ENCODE data around the gene LIMCH1. TPM values are rescaled to one million over a fixed set of nuclear protein-coding genes. Genes with fewer than 3 reads are reported as not detected.

Gene LIMCH1
- total RNA-seq, 2 experiments from 2014 or later, result not detected

DNA sequence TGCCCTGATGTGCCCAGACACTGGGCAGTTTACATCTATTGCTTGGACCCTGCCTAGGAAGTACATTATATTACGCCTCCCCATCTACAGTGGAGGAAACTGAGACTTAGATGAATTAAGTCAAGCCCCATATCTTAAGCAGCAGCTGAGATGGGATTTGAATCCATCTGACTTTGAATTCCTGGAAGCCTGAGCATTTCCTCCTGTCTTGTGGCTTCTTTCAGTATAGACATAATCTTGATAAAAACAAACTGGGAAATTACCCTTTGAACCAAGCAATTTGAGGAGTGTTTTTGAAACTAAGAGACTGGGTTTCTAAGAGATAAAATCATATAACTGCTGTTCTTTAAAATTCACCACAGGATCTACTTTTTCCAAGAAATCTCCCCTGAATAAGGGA, 18.6 kb downstream of the LIMCH1 start:
- H3K27ac Mint-ChIP-seq, result no peak overlapping the region
- TF ChIP-seq, protein P1, sequence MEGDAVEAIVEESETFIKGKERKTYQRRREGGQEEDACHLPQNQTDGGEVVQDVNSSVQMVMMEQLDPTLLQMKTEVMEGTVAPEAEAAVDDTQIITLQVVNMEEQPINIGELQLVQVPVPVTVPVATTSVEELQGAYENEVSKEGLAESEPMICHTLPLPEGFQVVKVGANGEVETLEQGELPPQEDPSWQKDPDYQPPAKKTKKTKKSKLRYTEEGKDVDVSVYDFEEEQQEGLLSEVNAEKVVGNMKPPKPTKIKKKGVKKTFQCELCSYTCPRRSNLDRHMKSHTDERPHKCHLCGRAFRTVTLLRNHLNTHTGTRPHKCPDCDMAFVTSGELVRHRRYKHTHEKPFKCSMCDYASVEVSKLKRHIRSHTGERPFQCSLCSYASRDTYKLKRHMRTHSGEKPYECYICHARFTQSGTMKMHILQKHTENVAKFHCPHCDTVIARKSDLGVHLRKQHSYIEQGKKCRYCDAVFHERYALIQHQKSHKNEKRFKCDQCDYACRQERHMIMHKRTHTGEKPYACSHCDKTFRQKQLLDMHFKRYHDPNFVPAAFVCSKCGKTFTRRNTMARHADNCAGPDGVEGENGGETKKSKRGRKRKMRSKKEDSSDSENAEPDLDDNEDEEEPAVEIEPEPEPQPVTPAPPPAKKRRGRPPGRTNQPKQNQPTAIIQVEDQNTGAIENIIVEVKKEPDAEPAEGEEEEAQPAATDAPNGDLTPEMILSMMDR (IDR thresholded peaks at IDR 0.05), result no peak
- no peaks in the 10 kb centered on the region for H3K4me1 Mint-ChIP-seq (ENCODE audit: low read depth)
- ATAC-seq, result no peak
- ChIA-PET CTCF (interaction anchor here (1.1 kb wide), 1 partner anchor 9 kb away, joined by 3 read pairs; no protein-coding TSS in a partner anchor), POLR2A (no interaction called here)
- peaks cover 5% of the 10 kb centered on the region for H3K27me3 Mint-ChIP-seq
- no peaks in the 10 kb centered on the region for H3K9me3 Mint-ChIP-seq
- H3K36me3 Mint-ChIP-seq (ENCODE audit: low read depth), result no peaks in the 10 kb centered on the region
- DNase-seq, result no peak
- H3K4me3 Mint-ChIP-seq, result no peak overlapping the region
- intact Hi-C loops (cut with micrococcal nuclease), result no loop called here

GRCh38 chr4:41559940-41560516, 22.1 kb downstream of the LIMCH1 start:
- ATAC-seq (no peak), DNase-seq (no peak)
- intact Hi-C loops (cut with micrococcal nuclease), result no loop called here
- no peaks in the 10 kb centered on the region for H3K4me1 Mint-ChIP-seq (ENCODE audit: low read depth)
- H3K27me3 Mint-ChIP-seq, result peaks cover 3% of the 10 kb centered on the region
- POLR2A ChIA-PET, result no interaction called here
- H3K27ac Mint-ChIP-seq, result no peak overlapping the region
- H3K4me3 Mint-ChIP-seq, result no peak overlapping the region
- no peaks in the 10 kb centered on the region for H3K9me3 Mint-ChIP-seq
- TF ChIP-seq, protein P1 (IDR thresholded peaks at IDR 0.05), result no peak
- CTCF ChIA-PET, result no interaction called here
- H3K36me3 Mint-ChIP-seq (ENCODE audit: low read depth), result no peaks in the 10 kb centered on the region

DNA sequence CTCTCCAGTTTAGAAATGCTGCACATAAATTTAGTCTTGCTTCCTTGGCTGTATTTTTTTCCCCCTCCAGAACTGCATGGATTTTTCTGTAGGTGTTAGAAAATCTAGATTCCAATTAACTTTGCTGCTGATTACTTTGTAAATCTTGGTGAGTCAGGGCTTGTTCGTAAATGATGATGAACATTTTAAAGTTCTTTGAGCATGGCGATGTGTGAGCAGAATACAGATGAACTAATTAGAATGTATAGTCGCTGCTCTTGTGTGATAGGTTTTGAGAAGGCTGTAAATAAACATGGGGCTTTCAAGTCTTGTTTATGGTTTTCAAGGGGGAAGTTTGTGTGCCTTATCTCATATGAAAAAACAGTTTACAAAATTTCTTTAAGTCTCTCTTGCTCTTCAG, 23.3 kb downstream of the LIMCH1 start:
- ChIA-PET CTCF (no interaction called here), POLR2A (no interaction called here)
- peaks cover 3% of the 10 kb centered on the region for H3K27me3 Mint-ChIP-seq
- H3K27ac Mint-ChIP-seq, result no peak overlapping the region
- H3K36me3 Mint-ChIP-seq (ENCODE audit: low read depth), result no peaks in the 10 kb centered on the region
- H3K4me3 Mint-ChIP-seq, result no peak overlapping the region
- TF ChIP-seq, protein P1 (IDR thresholded peaks at IDR 0.05), result no peak
- no peak for DNase-seq
- H3K9me3 Mint-ChIP-seq, result no peaks in the 10 kb centered on the region
- ATAC-seq, result no peak
- no peaks in the 10 kb centered on the region for H3K4me1 Mint-ChIP-seq (ENCODE audit: low read depth)
- intact Hi-C loops (cut with micrococcal nuclease), result no loop called here

DNA sequence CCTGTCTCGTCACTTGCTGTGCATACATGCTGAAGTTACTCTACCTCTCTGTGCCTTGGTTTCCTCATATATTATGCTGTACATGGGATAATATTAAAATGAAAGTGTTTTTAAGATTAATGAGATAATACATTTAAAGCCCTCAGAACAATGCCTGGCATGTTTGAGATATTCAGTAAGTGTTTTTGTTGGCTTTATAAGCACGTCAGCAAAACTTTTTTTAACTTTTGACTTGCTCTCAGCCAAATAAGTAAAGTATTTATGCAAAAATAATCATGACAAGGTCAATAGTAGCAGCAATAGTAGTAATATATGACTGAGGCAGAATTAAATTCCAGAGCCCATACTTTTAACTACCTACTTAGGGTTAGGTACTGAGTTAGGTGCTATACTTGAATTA, 29.2 kb downstream of the LIMCH1 start:
- H3K36me3 Mint-ChIP-seq (ENCODE audit: low read depth), result no peaks in the 10 kb centered on the region
- no peaks in the 10 kb centered on the region for H3K9me3 Mint-ChIP-seq
- intact Hi-C loops (cut with micrococcal nuclease), result no loop called here
- H3K4me3 Mint-ChIP-seq, result no peak overlapping the region
- DNase-seq (no peak), ATAC-seq (no peak)
- H3K27ac Mint-ChIP-seq, result no peak overlapping the region
- POLR2A ChIA-PET, result interaction anchor here (0.6 kb wide), 1 partner anchor 308 kb away, joined by 3 read pairs; no protein-coding TSS in a partner anchor
- H3K27me3 Mint-ChIP-seq, result no peaks in the 10 kb centered on the region
- CTCF ChIA-PET, result no interaction called here
- TF ChIP-seq, protein P1 (IDR thresholded peaks at IDR 0.05), result no peak
- H3K4me1 Mint-ChIP-seq (ENCODE audit: low read depth), result no peaks in the 10 kb centered on the region

GRCh38 chr4:41568363-41568762, 30.4 kb downstream of the LIMCH1 start:
- TF ChIP-seq, protein P1 (IDR thresholded peaks at IDR 0.05), result no peak
- Mint-ChIP-seq H3K27ac (no peak overlapping the region), H3K4me3 (no peak overlapping the region), H3K9me3 (no peaks in the 10 kb centered on the region), H3K36me3 (ENCODE audit: low read depth) (no peaks in the 10 kb centered on the region), H3K4me1 (ENCODE audit: low read depth) (no peaks in the 10 kb centered on the region), H3K27me3 (no peaks in the 10 kb centered on the region)
- no peak for ATAC-seq
- ChIA-PET CTCF (no interaction called here), POLR2A (interaction anchor here (0.5 kb wide), 1 partner anchor 28 kb away, joined by 3 read pairs; no protein-coding TSS in a partner anchor)
- intact Hi-C loops (cut with micrococcal nuclease), result no loop called here
- DNase-seq, result no peak
